IMR-90 (cell line): ENCODE data around the gene ZNF746. TPM values are rescaled to one million over a fixed set of nuclear protein-coding genes. Genes with fewer than 3 reads are reported as not detected.

Experiments
- ATAC-seq: fragments of 200-7000 bp; cut with Tn5 transposase; 2 replicates; pipeline ENCODE4 v1.9.1; 2020; ENCODE audit warnings: low read depth, mild to moderate bottlenecking, moderate library complexity
- BruUV-seq: library from RNA; stranded (reverse); fragments of 400-500 nt; replicated peaks from 2 replicates; lab custom pipeline; 2021; lab: Mats Ljungman, UMichigan
- CTCF ChIA-PET: fragments of 300-600 bp; formaldehyde crosslinking; extraction: SDS; loops from one replicate; lab custom pipeline; 2021; ENCODE audit warnings: antibody characterized with exemption; lab: Yijun Ruan, JAX
- POLR2A ChIA-PET: fragments of 300-600 bp; sonication (Branson Sonifier 250); formaldehyde crosslinking; loops from one replicate; lab custom pipeline; 2022; ENCODE audit warnings: antibody characterized with exemption; ENCODE audit not compliant: unreplicated experiment; lab: Charles Lee
- DNase-seq: peaks from one replicate; pipeline ENCODE4 v3.0.0; 2013
- H2AFZ ChIP-seq: replicated peaks from 2 replicates; pipeline ENCODE3; 2013; ENCODE audit warnings: low read length, mild to moderate bottlenecking; ENCODE audit not compliant: poor library complexity
- H2AK5ac ChIP-seq: 2 replicates; pipeline ENCODE4 v1.6.1; 2013; ENCODE audit warnings: low read depth, low read length, inconsistent platforms
- H2AK9ac ChIP-seq: replicated peaks from 2 replicates; pipeline ENCODE3; 2013; ENCODE audit warnings: mild to moderate bottlenecking, low read depth, low read length, moderate library complexity; ENCODE audit not compliant: poor library complexity
- H2BK120ac ChIP-seq: 2 replicates; pipeline ENCODE4 v1.6.1; 2013; ENCODE audit warnings: low read depth, low read length, inconsistent platforms
- H2BK15ac ChIP-seq: 3 replicates; pipeline ENCODE4 v1.6.1; 2013; ENCODE audit warnings: low read depth, low read length, inconsistent platforms
- H2BK20ac ChIP-seq: 2 replicates; pipeline ENCODE4 v1.6.1; 2013; ENCODE audit warnings: low read depth, mild to moderate bottlenecking, inconsistent platforms, low read length, moderate library complexity
- H2BK5ac ChIP-seq: 2 replicates; pipeline ENCODE4 v1.6.1; 2013; ENCODE audit warnings: mild to moderate bottlenecking, low read depth, low read length, inconsistent platforms; ENCODE audit not compliant: poor library complexity, severe bottlenecking
- H3K14ac ChIP-seq: replicated peaks from 2 replicates; pipeline ENCODE4 v1.6.1; 2013; ENCODE audit warnings: low read depth, low read length, inconsistent platforms
- H3K18ac ChIP-seq: 2 replicates; pipeline ENCODE4 v1.6.1; 2013; ENCODE audit warnings: low read depth, low read length, control low read depth
- H3K23ac ChIP-seq: 2 replicates; pipeline ENCODE4 v1.6.1; 2013; ENCODE audit warnings: low read depth, low read length, inconsistent platforms
- H3K27ac ChIP-seq: 2 replicates; pipeline ENCODE4 v1.5.1; 2013; ENCODE audit warnings: mild to moderate bottlenecking, control low read depth, low read length; ENCODE audit not compliant: insufficient read depth
- H3K27me3 ChIP-seq: 2 replicates; pipeline ENCODE4 v1.6.1; 2013; ENCODE audit warnings: low read length; ENCODE audit not compliant: control insufficient read depth, insufficient read depth
- H3K36me3 ChIP-seq: 2 replicates; pipeline ENCODE4 v1.6.1; 2013; ENCODE audit warnings: low read length, mixed read lengths; ENCODE audit not compliant: control insufficient read depth, insufficient read depth
- H3K4ac ChIP-seq: 2 replicates; pipeline ENCODE4 v1.6.1; 2013; ENCODE audit warnings: low read depth, low read length, inconsistent platforms
- H3K4me1 ChIP-seq: 2 replicates; pipeline ENCODE4 v1.6.1; 2013; ENCODE audit warnings: low read length, mixed read lengths; ENCODE audit not compliant: control insufficient read depth, insufficient read depth
- H3K4me2 ChIP-seq: 2 replicates; pipeline ENCODE4 v1.6.1; 2013; ENCODE audit warnings: low read depth, mild to moderate bottlenecking, control low read depth, low read length, moderate library complexity
- H3K4me3 ChIP-seq: 2 replicates; pipeline ENCODE4 v1.5.1; 2013; ENCODE audit warnings: low read depth, mild to moderate bottlenecking, control low read depth, low read length, moderate library complexity; ENCODE audit not compliant: insufficient read depth
- H3K56ac ChIP-seq: 2 replicates; pipeline ENCODE4 v1.6.1; 2013; ENCODE audit warnings: low read length, inconsistent platforms; ENCODE audit not compliant: insufficient read depth; ENCODE audit errors: extremely low read depth
- H3K79me1 ChIP-seq, 2 experiments: 2 replicates each; pipeline ENCODE4 v1.6.1; 2013; ENCODE audit warnings: low read length in 2 of 2, inconsistent platforms in 1 of 2, low read depth in 1 of 2
- H3K9ac ChIP-seq: 2 replicates; pipeline ENCODE4 v1.6.1; 2013; ENCODE audit warnings: low read depth, low read length, control low read depth
- H3K9me1 ChIP-seq: 2 replicates; pipeline ENCODE4 v1.6.1; 2013; ENCODE audit warnings: low read length, inconsistent platforms; ENCODE audit not compliant: insufficient read depth
- H3K9me3 ChIP-seq: 2 replicates; pipeline ENCODE4 v1.6.1; 2013; ENCODE audit warnings: low read length; ENCODE audit not compliant: control insufficient read depth, insufficient read depth
- H4K20me1 ChIP-seq: 2 replicates; pipeline ENCODE4 v1.6.1; 2013; ENCODE audit warnings: low read length, inconsistent platforms; ENCODE audit not compliant: insufficient read depth
- H4K5ac ChIP-seq: 2 replicates; pipeline ENCODE4 v1.6.1; 2013; ENCODE audit warnings: mild to moderate bottlenecking, low read depth, low read length, control low read depth
- H4K8ac ChIP-seq, 2 experiments: 2 replicates each; pipeline ENCODE4 v1.6.1; 2013; ENCODE audit warnings: low read depth in 2 of 2, low read length in 2 of 2, control low read depth in 1 of 2, inconsistent platforms in 1 of 2
- H4K91ac ChIP-seq: 2 replicates; pipeline ENCODE4 v1.6.1; 2013; ENCODE audit warnings: low read depth, low read length, inconsistent platforms; ENCODE audit not compliant: insufficient read depth
- BHLHE40 ChIP-seq: fragments of 150-350 bp; IDR thresholded peaks from 2 replicates; pipeline ENCODE4 v1.6.1; 2016; ENCODE audit warnings: mild to moderate bottlenecking, low read depth, low read length
- CEBPB ChIP-seq: IDR thresholded peaks from 2 replicates; pipeline ENCODE4 v1.6.1; 2012; ENCODE audit warnings: low read depth, low read length, improper control_type of control experiment
- CHD1 ChIP-seq: IDR thresholded peaks from 2 replicates; pipeline ENCODE4 v1.6.1; 2012; ENCODE audit warnings: low read depth, low read length, improper control_type of control experiment
- CTCF ChIP-seq: conservative IDR thresholded peaks from 2 replicates; pipeline ENCODE4 v1.5.1; 2012; ENCODE audit warnings: mild to moderate bottlenecking, low read depth, low read length, improper control_type of control experiment
- ELK1 ChIP-seq: fragments of 150-350 bp; IDR thresholded peaks from 2 replicates; pipeline ENCODE4 v1.6.1; 2016; ENCODE audit warnings: low read depth, mild to moderate bottlenecking, low read length, moderate library complexity, borderline replicate concordance
- FOS ChIP-seq: fragments of 150-350 bp; IDR thresholded peaks from 2 replicates; pipeline ENCODE4 v1.6.1; 2016; ENCODE audit warnings: low read depth, low read length
- MAFK ChIP-seq: IDR thresholded peaks from 2 replicates; pipeline ENCODE4 v1.6.1; 2012; ENCODE audit warnings: low read depth, low read length, improper control_type of control experiment
- MAZ ChIP-seq: IDR thresholded peaks from 2 replicates; pipeline ENCODE4 v1.6.1; 2012; ENCODE audit warnings: low read depth, mild to moderate bottlenecking, low read length, improper control_type of control experiment, moderate library complexity, borderline replicate concordance
- MXI1 ChIP-seq: IDR thresholded peaks from 2 replicates; pipeline ENCODE4 v1.6.1; 2012; ENCODE audit warnings: low read depth, mild to moderate bottlenecking, low read length, moderate library complexity, borderline replicate concordance
- NFE2L2 ChIP-seq: fragments of 150-350 bp; IDR thresholded peaks from 2 replicates; pipeline ENCODE4 v1.6.1; 2016; ENCODE audit warnings: low read depth, mild to moderate bottlenecking, low read length
- POLR2A ChIP-seq: IDR thresholded peaks from 2 replicates; pipeline ENCODE4 v1.6.1; 2012; ENCODE audit warnings: mild to moderate bottlenecking, low read depth, low read length
- RAD21 ChIP-seq: IDR thresholded peaks from 2 replicates; pipeline ENCODE4 v1.6.1; 2012; ENCODE audit warnings: low read length, improper control_type of control experiment
- RCOR1 ChIP-seq: IDR thresholded peaks from 2 replicates; pipeline ENCODE4 v1.6.1; 2012; ENCODE audit warnings: mild to moderate bottlenecking, low read length, improper control_type of control experiment; ENCODE audit not compliant: insufficient replicate concordance
- RFX5 ChIP-seq: IDR thresholded peaks from 2 replicates; pipeline ENCODE4 v1.8.0; 2012; ENCODE audit warnings: low read depth, mild to moderate bottlenecking, low read length, moderate library complexity
- SMC3 ChIP-seq: fragments of 150-350 bp; IDR thresholded peaks from 2 replicates; pipeline ENCODE4 v1.6.1; 2016; ENCODE audit warnings: low read depth, mild to moderate bottlenecking, antibody characterized with exemption, low read length, moderate library complexity
- USF2 ChIP-seq: fragments of 150-350 bp; IDR thresholded peaks from 2 replicates; pipeline ENCODE4 v1.6.1; 2017; ENCODE audit warnings: mild to moderate bottlenecking, antibody characterized with exemption, low read length, low read depth
- dilution Hi-C: fragments of 300-500 bp; cut with HindIII; formaldehyde crosslinking; loops from one replicate; pipeline ENCODE4 v1.14.3; 2018; ENCODE audit warnings: low sequenced_read_pairs; ENCODE audit not compliant: unreplicated experiment
- in situ Hi-C: fragments of 300-500 bp; cut with MboI; formaldehyde crosslinking; loops from 3 replicates; pipeline ENCODE4 v1.14.3; 2019; ENCODE audit warnings: low sequenced_read_pairs, inconsistent platforms, mixed read lengths
- intact Hi-C: fragments of 100-400 bp; cut with micrococcal nuclease; formaldehyde crosslinking; loops from 2 replicates; pipeline ENCODE4 v1.10.0; 2022
- polyA plus RNA-seq, 3 experiments: library from polyadenylated mRNA; depleted of rRNA; stranded (reverse); fragments of >200 nt; gene quantifications; 2 replicates each; pipeline ENCODE4 v1.2.3, GENCODE V29; 2012; ENCODE audit warnings: low replicate concordance in 1 of 3
- total RNA-seq: library from RNA; depleted of rRNA; stranded (reverse); fragments of >200 nt; gene quantifications from 2 replicates; pipeline ENCODE4 v1.2.3, GENCODE V29; 2012

The ZNF746 gene
- total and polyA plus RNA-seq, 2 of the 4 experiments (the other 2 are of a cell fraction): 6.6 to 8.4 TPM

- Histone ChIP-seq H3K14ac (no peak overlapping the region), H3K4me2 (no peak overlapping the region), H3K9me1 (no peaks in the 10 kb centered on the region), H3K56ac (no peak overlapping the region; the same call in 1 of the 2 replicates), H2BK120ac (no peak overlapping the region), H2BK15ac (no peak overlapping the region), H3K23ac (no peak overlapping the region), H3K27me3 (no peaks in the 10 kb centered on the region), H3K79me1 (no peaks in the 10 kb centered on the region), H4K5ac (no peak overlapping the region), H3K9ac (no peak overlapping the region), H3K4me3 (no peak overlapping the region), H2AFZ (no peak overlapping the region), H3K36me3 (no peaks in the 10 kb centered on the region), H2BK20ac (no peak overlapping the region), H3K4me1 (no peaks in the 10 kb centered on the region), H4K91ac (no peak overlapping the region), H2AK5ac (no peak overlapping the region), H4K8ac (no peak overlapping the region), H3K9me3 (peaks cover 10% of the 10 kb centered on the region), H3K27ac (no peak overlapping the region), H2BK5ac (no peak overlapping the region), H3K4ac (no peak overlapping the region), H2AK9ac (no peak overlapping the region), H4K20me1 (no peaks in the 10 kb centered on the region), H3K18ac (no peak overlapping the region)
- no TSS peak for BruUV-seq
- dilution Hi-C loops (no loop called here), in situ Hi-C loops (no loop called here), intact Hi-C loops (no loop called here)
- ChIA-PET CTCF (no interaction called here), POLR2A (no interaction called here)
- TF ChIP-seq CHD1 (no peak), FOS (no peak), RFX5 (no peak), USF2 (no peak), MXI1 (no peak), NFE2L2 (no peak), SMC3 (no peak), MAZ (no peak), BHLHE40 (no peak), CEBPB (no peak), CTCF (no peak), POLR2A (no peak), MAFK (no peak), RAD21 (no peak), ELK1 (no peak), RCOR1 (no peak)
- no peak for ATAC-seq
- no peak for DNase-seq
Measured at GRCh38 chr7:149510248-149510647, 12.6 kb upstream of the ZNF746 start.
